Progenitor cell of endocrine pancreas (in vitro differentiated cells): ENCODE data around the gene DUSP3. TPM values are rescaled to one million over a fixed set of nuclear protein-coding genes. Genes with fewer than 3 reads are reported as not detected.

Experiments used
- DNase-seq: peaks from one replicate; pipeline ENCODE4 v3.0.0; 2021; ENCODE audit warnings: low spot score; ENCODE audit not compliant: unreplicated experiment
- H3K27ac Mint-ChIP-seq: 2 replicates; pipeline ENCODE4 v1.8.0; 2021; ENCODE audit warnings: mild to moderate bottlenecking, moderate library complexity, mixed read lengths
- H3K27me3 Mint-ChIP-seq: 2 replicates; pipeline ENCODE4 v1.8.0; 2021; ENCODE audit warnings: mixed read lengths
- H3K36me3 Mint-ChIP-seq: 2 replicates; pipeline ENCODE4 v1.8.0; 2022; ENCODE audit warnings: mixed read lengths; ENCODE audit not compliant: insufficient read depth
- H3K4me1 Mint-ChIP-seq: 2 replicates; pipeline ENCODE4 v1.8.0; 2021; ENCODE audit warnings: low read depth, mixed read lengths
- H3K4me3 Mint-ChIP-seq: 2 replicates; pipeline ENCODE4 v1.8.0; 2021; ENCODE audit warnings: low read depth, mild to moderate bottlenecking, moderate library complexity, mixed read lengths
- H3K9me3 Mint-ChIP-seq: 2 replicates; pipeline ENCODE4 v1.8.0; 2021; ENCODE audit warnings: low read depth, mixed read lengths
- CTCF ChIP-seq: fragments of 200-600 bp; sonication (generic); IDR thresholded peaks from one replicate; pipeline ENCODE4 v1.5.0; 2021; ENCODE audit warnings: antibody characterized with exemption, mild to moderate bottlenecking; ENCODE audit not compliant: unreplicated experiment
- total RNA-seq: library from RNA; stranded (reverse); gene quantifications from 2 replicates; pipeline ENCODE4 v1.2.1, GENCODE V29; 2021

Gene DUSP3
- total RNA-seq, 1 donor from 2014 or later = 58.0 TPM

DNA sequence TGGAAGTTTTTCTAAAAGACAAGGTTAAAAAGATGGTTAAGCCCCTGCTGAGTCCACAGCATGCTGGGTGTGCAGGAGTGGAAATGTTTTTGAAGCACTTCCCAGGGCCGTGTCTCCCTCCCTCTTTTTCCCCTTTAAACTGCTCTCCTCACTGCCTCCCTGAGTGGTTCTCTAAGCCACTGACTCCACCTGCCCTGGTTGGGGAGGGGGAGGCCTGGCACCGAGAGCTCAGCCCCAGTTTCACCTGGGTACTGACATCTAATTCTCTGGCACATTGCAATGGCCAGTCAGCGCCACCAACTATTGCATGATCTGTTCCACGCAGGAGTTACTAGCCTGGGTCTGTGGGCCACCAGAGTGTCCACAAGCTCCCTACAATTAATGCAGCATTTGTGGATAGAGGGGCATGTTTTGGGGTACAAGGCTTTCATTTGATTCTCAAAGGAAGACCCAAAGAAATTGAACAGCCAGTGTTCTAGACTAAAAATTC is 31.5 kb upstream of the DUSP3 start:
- Mint-ChIP-seq H3K27ac (no peak overlapping the region), H3K4me1 (no peaks in the 10 kb centered on the region), H3K27me3 (no peaks in the 10 kb centered on the region), H3K9me3 (no peaks in the 10 kb centered on the region), H3K4me3 (no peak overlapping the region), H3K36me3 (peaks cover 12% of the 10 kb centered on the region)
- no peak for TF ChIP-seq CTCF
- no peak for DNase-seq

DNA sequence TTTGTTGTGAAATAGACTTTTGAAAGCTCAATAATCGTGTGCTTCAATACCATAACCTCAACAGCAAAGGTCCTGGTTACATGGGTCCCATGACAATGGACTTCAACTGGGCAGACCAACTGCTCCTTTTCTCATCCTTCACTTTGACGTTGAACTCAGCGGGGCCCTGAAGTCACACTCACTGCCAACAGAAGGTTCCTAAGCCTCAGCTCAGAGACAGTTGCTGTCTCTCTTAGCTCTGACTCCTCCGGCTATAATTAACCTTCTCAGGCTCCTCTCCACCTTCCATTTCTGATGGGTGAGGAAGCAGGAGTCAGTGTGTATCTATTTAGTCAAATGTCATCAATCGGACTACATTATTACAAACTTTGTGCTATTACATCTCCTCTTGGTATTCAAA is 30.3 kb upstream of the DUSP3 start:
- no peaks in the 10 kb centered on the region for H3K9me3 Mint-ChIP-seq
- H3K4me3 Mint-ChIP-seq = no peak overlapping the region
- DNase-seq = no peak
- no peaks in the 10 kb centered on the region for H3K27me3 Mint-ChIP-seq
- no peak overlapping the region for H3K27ac Mint-ChIP-seq
- no peak for TF ChIP-seq CTCF
- H3K4me1 Mint-ChIP-seq = no peaks in the 10 kb centered on the region
- H3K36me3 Mint-ChIP-seq = peaks cover 12% of the 10 kb centered on the region

DNA sequence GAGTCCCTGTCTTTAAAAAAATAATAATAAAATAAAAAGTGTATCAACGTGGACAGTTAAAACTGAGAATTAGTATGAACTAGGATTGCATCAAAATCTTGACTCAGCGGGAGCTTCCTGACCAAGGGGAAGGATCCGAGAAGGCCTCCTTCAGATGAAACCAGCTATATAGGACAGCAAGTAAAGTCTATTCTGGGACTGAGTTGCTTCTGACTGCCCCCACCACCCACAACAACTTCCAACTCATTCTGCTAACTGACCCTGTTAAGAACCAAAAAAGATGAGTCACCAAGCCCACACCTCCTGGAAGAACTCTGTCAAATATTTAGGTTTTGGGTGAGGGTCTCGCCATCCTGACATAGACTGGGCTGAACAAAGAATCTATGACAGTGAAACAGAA is 29.3 kb upstream of the DUSP3 start:
- Mint-ChIP-seq H3K36me3 (peaks cover 12% of the 10 kb centered on the region), H3K4me3 (no peak overlapping the region), H3K27me3 (no peaks in the 10 kb centered on the region), H3K27ac (no peak overlapping the region), H3K9me3 (no peaks in the 10 kb centered on the region), H3K4me1 (no peaks in the 10 kb centered on the region)
- no peak for TF ChIP-seq CTCF
- no peak for DNase-seq

GRCh38 chr17:43805117-43805516 is 26.3 kb upstream of the DUSP3 start:
- DNase-seq = no peak
- Mint-ChIP-seq H3K36me3 (peaks cover 16% of the 10 kb centered on the region), H3K27ac (no peak overlapping the region), H3K4me3 (no peak overlapping the region), H3K27me3 (no peaks in the 10 kb centered on the region), H3K9me3 (no peaks in the 10 kb centered on the region), H3K4me1 (no peaks in the 10 kb centered on the region)
- no peak for TF ChIP-seq CTCF

- H3K9me3 Mint-ChIP-seq = no peaks in the 10 kb centered on the region
- no peak for DNase-seq
- H3K27me3 Mint-ChIP-seq = no peaks in the 10 kb centered on the region
- H3K36me3 Mint-ChIP-seq = peaks cover 13% of the 10 kb centered on the region
- no peak for TF ChIP-seq CTCF
- no peaks in the 10 kb centered on the region for H3K4me1 Mint-ChIP-seq
- no peak overlapping the region for H3K27ac Mint-ChIP-seq
- H3K4me3 Mint-ChIP-seq = no peak overlapping the region
Observed at GRCh38 chr17:43803758-43804157, 25.0 kb upstream of the DUSP3 start.
